AG04450 (cell line): Measurements from ENCODE around the gene PECR. TPM values are rescaled to one million over a fixed set of nuclear protein-coding genes. Genes with fewer than 3 reads are reported as not detected.

Experiments used
- CTCF ChIA-PET: fragments of 300-600, 350-600 bp; formaldehyde crosslinking; extraction: SDS; loops from one replicate; lab custom pipeline; 2022; ENCODE audit warnings: antibody characterized with exemption, inconsistent platforms; lab: Charles Lee
- POLR2A ChIA-PET: fragments of 350-600 bp; formaldehyde crosslinking; extraction: SDS; loops from one replicate; lab custom pipeline; 2021; ENCODE audit warnings: antibody characterized with exemption, inconsistent platforms; lab: Yijun Ruan, JAX
- DNase-seq: peaks from one replicate; pipeline ENCODE4 v3.0.0-alpha.2; 2011; ENCODE audit warnings: low read depth, low spot score
- H3K27ac ChIP-seq: one replicate; pipeline ENCODE4 v1.5.1; 2012; ENCODE audit warnings: low read depth, low read length, control low read depth
- H3K27me3 ChIP-seq: one replicate; pipeline ENCODE4 v1.6.0; 2012; ENCODE audit warnings: low read length; ENCODE audit not compliant: control insufficient read depth, insufficient read depth
- H3K4me3 ChIP-seq: 2 replicates; pipeline ENCODE4 v1.5.1; 2011; ENCODE audit warnings: mild to moderate bottlenecking, low read depth, low read length, control low read depth
- H3K9me3 ChIP-seq: 2 replicates; pipeline ENCODE4 v1.5.1; 2012; ENCODE audit warnings: low read length; ENCODE audit not compliant: control insufficient read depth, insufficient read depth
- CTCF ChIP-seq: IDR thresholded peaks from 2 replicates; pipeline ENCODE4 v1.5.1; 2011; ENCODE audit warnings: low read depth, low read length, control low read depth, inconsistent platforms
- polyA plus RNA-seq: library from polyadenylated mRNA; depleted of rRNA; stranded (reverse); fragments of >200 nt; gene quantifications from 2 replicates; pipeline ENCODE4 v1.2.3, GENCODE V29; 2011

Gene PECR
- polyA plus RNA-seq, 1 experiment = 16.7 TPM

DNA sequence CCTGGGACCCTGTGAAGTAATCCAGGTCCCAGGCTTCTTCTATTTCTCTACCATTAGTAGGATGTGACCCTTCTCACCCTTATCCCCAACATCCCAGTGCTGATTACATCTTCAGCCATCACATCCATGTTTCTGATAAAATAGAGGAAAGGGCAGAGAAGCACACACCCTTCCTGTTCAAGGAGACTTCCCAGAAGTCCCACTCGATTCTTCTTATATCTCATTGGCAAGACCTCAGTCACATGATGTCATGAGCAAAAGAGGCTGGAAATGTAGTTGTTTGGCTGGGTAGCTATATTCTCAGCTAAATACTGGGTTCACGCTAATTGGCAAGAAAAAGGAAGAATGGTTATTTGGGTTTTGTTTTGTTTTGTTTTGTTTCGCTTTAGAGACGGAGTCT lies 19.5 kb upstream of the PECR start:
- POLR2A ChIA-PET = no interaction called here
- H3K4me3 ChIP-seq = no peak overlapping the region
- CTCF ChIA-PET = interaction anchor here (1.4 kb wide), 1 partner anchor 9 kb away, joined by 4 read pairs; no protein-coding TSS in a partner anchor
- no peak for DNase-seq
- H3K27me3 ChIP-seq = peaks cover 4% of the 10 kb centered on the region
- H3K9me3 ChIP-seq = no peaks in the 10 kb centered on the region
- H3K27ac ChIP-seq = no peak overlapping the region
- no peak for TF ChIP-seq CTCF

GRCh38 chr2:216098421-216099334 lies 17.1 kb upstream of the PECR start:
- no peaks in the 10 kb centered on the region for H3K9me3 ChIP-seq
- ChIA-PET POLR2A (no interaction called here), CTCF (no interaction called here)
- DNase-seq = no peak
- no peak overlapping the region for H3K4me3 ChIP-seq
- no peak for TF ChIP-seq CTCF
- H3K27me3 ChIP-seq = peaks cover 4% of the 10 kb centered on the region
- H3K27ac ChIP-seq = no peak overlapping the region

GRCh38 chr2:216094701-216095100 lies 13.1 kb upstream of the PECR start:
- H3K27ac ChIP-seq = no peak overlapping the region
- H3K27me3 ChIP-seq = peaks cover 7% of the 10 kb centered on the region
- no peak for DNase-seq
- TF ChIP-seq CTCF = no peak
- no peak overlapping the region for H3K4me3 ChIP-seq
- ChIA-PET POLR2A (no interaction called here), CTCF (interaction anchor here (1.0 kb wide), 1 partner anchor 16 kb away, joined by 3 read pairs; no protein-coding TSS in a partner anchor)
- no peaks in the 10 kb centered on the region for H3K9me3 ChIP-seq

DNA sequence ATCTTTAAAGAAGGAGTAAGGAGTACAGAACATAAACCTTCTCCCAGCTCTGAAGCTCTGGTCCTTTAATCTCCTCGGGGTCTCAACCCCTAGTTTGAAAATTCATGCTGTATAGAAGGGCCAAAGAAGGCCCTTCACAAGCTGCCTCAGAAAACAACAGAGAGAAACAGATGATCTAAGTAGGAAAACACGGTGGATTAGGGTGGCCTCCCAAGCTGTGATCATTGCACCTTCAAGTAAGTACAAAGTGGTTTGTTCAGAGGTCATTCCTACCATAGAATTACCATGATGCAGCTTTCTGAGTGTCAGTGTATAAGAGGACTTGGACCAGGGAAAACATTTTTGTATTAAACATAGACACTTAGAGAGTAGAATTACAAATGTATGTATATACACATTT lies 11.0 kb upstream of the PECR start:
- ChIA-PET POLR2A (no interaction called here), CTCF (interaction anchor here (0.5 kb wide), 1 partner anchor 950 kb away, joined by 10 read pairs; no protein-coding TSS in a partner anchor)
- no peaks in the 10 kb centered on the region for H3K9me3 ChIP-seq
- DNase-seq = no peak
- peaks cover 5% of the 10 kb centered on the region for H3K27me3 ChIP-seq
- no peak for TF ChIP-seq CTCF
- H3K4me3 ChIP-seq = no peak overlapping the region
- no peak overlapping the region for H3K27ac ChIP-seq

- H3K27me3 ChIP-seq = peaks cover 3% of the 10 kb centered on the region
- H3K4me3 ChIP-seq = no peak overlapping the region
- DNase-seq = no peak
- CTCF ChIA-PET = no interaction called here
- no peaks in the 10 kb centered on the region for H3K9me3 ChIP-seq
- TF ChIP-seq CTCF = no peak
- no peak overlapping the region for H3K27ac ChIP-seq
- POLR2A ChIA-PET = no interaction called here
Measured at GRCh38 chr2:216090369-216090786, 8.8 kb upstream of the PECR start.
